Stimulated activated CD4-positive, alpha-beta T cell treated with anti-CD3 and anti-CD28 coated beads, Interleukin-1b, Interleukin-23, amount 100 ng/mL, for 48 hours (primary cell): Measurements from ENCODE around the gene PRKCB.
A peak's percentile ranks its signal among the peaks of the same experiment; 100 is the strongest.

Source experiments
- DNase-seq: peaks from one replicate; pipeline ENCODE4 v3.0.0-alpha.2; 2020

PRKCB gene

GRCh38 chr16:23836404-23837311 lies 875 bp downstream of the PRKCB start:
- DNase-seq: peak; percentile 34

GRCh38 chr16:23837553-23838308 lies 1.9 kb downstream of the PRKCB start:
- DNase-seq: no peak

GRCh38 chr16:23838485-23839142 lies 2.8 kb downstream of the PRKCB start:
- DNase-seq: no peak

GRCh38 chr16:23840310-23840709 lies 4.5 kb downstream of the PRKCB start:
- no peak for DNase-seq

GRCh38 chr16:23842137-23842600 lies 6.4 kb downstream of the PRKCB start:
- peak; percentile 62 for DNase-seq

GRCh38 chr16:23843143-23843542 lies 7.4 kb downstream of the PRKCB start:
- DNase-seq: no peak

- no peak for DNase-seq
Observed at GRCh38 chr16:23847251-23847650, 11.5 kb downstream of the PRKCB start.

- peak; percentile 52 for DNase-seq
Observed at GRCh38 chr16:23847948-23848347, 12.2 kb downstream of the PRKCB start.

- no peak for DNase-seq
Observed at GRCh38 chr16:23848958-23849357, 13.2 kb downstream of the PRKCB start.

- DNase-seq: no peak
Observed at GRCh38 chr16:23852794-23853562, 17.2 kb downstream of the PRKCB start.

- no peak for DNase-seq
Observed at GRCh38 chr16:23855010-23855409, 19.2 kb downstream of the PRKCB start.

- no peak for DNase-seq
Observed at GRCh38 chr16:23856251-23856709, 20.5 kb downstream of the PRKCB start.

- DNase-seq: no peak
Observed at GRCh38 chr16:23857256-23857880, 21.6 kb downstream of the PRKCB start.

GRCh38 chr16:23857881-23858269 lies 22.1 kb downstream of the PRKCB start:
- no peak for DNase-seq

- no peak for DNase-seq
Observed at GRCh38 chr16:23858542-23858941, 22.8 kb downstream of the PRKCB start.

GRCh38 chr16:23859713-23860269 lies 24.0 kb downstream of the PRKCB start:
- DNase-seq: no peak

- DNase-seq: no peak
Observed at GRCh38 chr16:23861874-23862273, 26.1 kb downstream of the PRKCB start.

- DNase-seq: no peak
Observed at GRCh38 chr16:23862556-23862955, 26.8 kb downstream of the PRKCB start.

- DNase-seq: no peak
Observed at GRCh38 chr16:23863511-23864422, 28.0 kb downstream of the PRKCB start.

GRCh38 chr16:23865853-23866252 lies 30.1 kb downstream of the PRKCB start:
- no peak for DNase-seq

GRCh38 chr16:23866621-23867020 lies 30.8 kb downstream of the PRKCB start:
- DNase-seq: no peak
